GM12864 (cell line): Measurements from ENCODE around the gene TCERG1L.

Experiments used
- DNase-seq: peaks from one replicate; pipeline ENCODE4 v3.0.0-alpha.2; 2011; ENCODE audit warnings: low read depth
- H3K4me3 ChIP-seq: 2 replicates; pipeline ENCODE4 v1.5.1; 2011; ENCODE audit warnings: mild to moderate bottlenecking, low read depth, low read length, control low read depth
- CTCF ChIP-seq: IDR thresholded peaks from 2 replicates; pipeline ENCODE4 v1.5.1; 2011; ENCODE audit warnings: low read depth, mild to moderate bottlenecking, moderate library complexity, low read length, control low read depth, inconsistent platforms; ENCODE audit errors: missing control alignments

Gene TCERG1L

GRCh38 chr10:131352765-131353290 lies 41.3 kb upstream of the TCERG1L start:
- H3K4me3 ChIP-seq: no peak overlapping the region
- DNase-seq: no peak
- no peak for TF ChIP-seq CTCF

GRCh38 chr10:131350660-131351059 lies 39.1 kb upstream of the TCERG1L start:
- H3K4me3 ChIP-seq: no peak overlapping the region
- no peak for DNase-seq

GRCh38 chr10:131350245-131350644 lies 38.7 kb upstream of the TCERG1L start:
- H3K4me3 ChIP-seq: no peak overlapping the region
- DNase-seq: no peak
- no peak for TF ChIP-seq CTCF

More at GRCh38 chr10:131350660-131351059, 39.1 kb upstream of the TCERG1L start:
- no peak for TF ChIP-seq CTCF

- no peak for DNase-seq
These were observed 34.9 kb upstream of the TCERG1L start for GRCh38 chr10:131346456-131346855.

GRCh38 chr10:131345691-131346090 lies 34.2 kb upstream of the TCERG1L start:
- H3K4me3 ChIP-seq: no peak overlapping the region
- DNase-seq: no peak
- TF ChIP-seq CTCF: no peak

More at GRCh38 chr10:131346456-131346855, 34.9 kb upstream of the TCERG1L start:
- TF ChIP-seq CTCF: no peak
- no peak overlapping the region for H3K4me3 ChIP-seq

GRCh38 chr10:131344747-131345146 lies 33.2 kb upstream of the TCERG1L start:
- no peak for DNase-seq
- TF ChIP-seq CTCF: no peak
- no peak overlapping the region for H3K4me3 ChIP-seq

- no peak for TF ChIP-seq CTCF
- DNase-seq: no peak
- H3K4me3 ChIP-seq: no peak overlapping the region
These were observed 26.2 kb upstream of the TCERG1L start for GRCh38 chr10:131337741-131338140.
